HEK293T (cell line): Measurements from ENCODE around the gene FLRT2.

Experiments used
- BHLHE40 ChIP-seq: fragments of 450-650 bp; IDR thresholded peaks from 2 replicates; pipeline ENCODE4 v1.6.1; 2016; ENCODE audit warnings: mild to moderate bottlenecking, moderate library complexity, borderline replicate concordance
- FOXA1 ChIP-seq: fragments of 450-650 bp; IDR thresholded peaks from 2 replicates; pipeline ENCODE4 v1.6.1; 2016; ENCODE audit warnings: mild to moderate bottlenecking
- L3MBTL2 ChIP-seq: fragments of 450-650 bp; conservative IDR thresholded peaks from 2 replicates; pipeline ENCODE4 v1.6.1; 2016; ENCODE audit warnings: mild to moderate bottlenecking
- TARDBP ChIP-seq: fragments of 450-650 bp; IDR thresholded peaks from 2 replicates; pipeline ENCODE4 v1.6.1; 2016
- ZNF384 ChIP-seq: fragments of 450-650 bp; IDR thresholded peaks from 2 replicates; pipeline ENCODE4 v1.6.1; 2016

- TF ChIP-seq TARDBP (no peak), FOXA1 (no peak), L3MBTL2 (no peak), ZNF384 (no peak), BHLHE40 (no peak)
Measured at GRCh38 chr14:85533023-85533860, 3.3 kb downstream of the FLRT2 start.
